SK-N-SH treated with all-trans-retinoic acid at 6 μM for 48 hours (cell line): ENCODE results near the gene ZNF329.

Experiments
- ARNTL ChIP-seq: fragments of 450-650 bp; formaldehyde crosslinking; IDR thresholded peaks from 2 replicates; pipeline ENCODE4 v1.5.0; 2020; ENCODE audit warnings: low read depth, mild to moderate bottlenecking, moderate library complexity, borderline replicate concordance
- PATZ1 ChIP-seq: fragments of 250-450 bp; sonication (Bioruptor Pico); IDR thresholded peaks from 2 replicates; pipeline ENCODE4 v1.8.0; 2020; ENCODE audit warnings: mild to moderate bottlenecking, moderate library complexity, borderline replicate concordance

GRCh38 chr19:58196901-58197616 lies 46.5 kb upstream of the ZNF329 start:
- no peak for TF ChIP-seq PATZ1 (CRISPR knock-in tag)
- TF ChIP-seq ARNTL (CRISPR knock-in tag) = no peak
